Fibroblast of skin of left biceps (primary cell): ENCODE measurements around the gene DNAH5.
A peak's percentile ranks its signal among the peaks of the same experiment; 100 is the strongest.
"Not testable (repeated sequence)": the region's sequence is repeated elsewhere in the genome, so short reads cannot be mapped to it uniquely, and the experiment has no call there.

Source experiments
- DNase-seq, 2 experiments: peaks; one replicate each; pipeline ENCODE4 v3.0.0-alpha.2; 2013; ENCODE audit warnings: low read depth in 2 of 2

DNAH5 gene

DNA sequence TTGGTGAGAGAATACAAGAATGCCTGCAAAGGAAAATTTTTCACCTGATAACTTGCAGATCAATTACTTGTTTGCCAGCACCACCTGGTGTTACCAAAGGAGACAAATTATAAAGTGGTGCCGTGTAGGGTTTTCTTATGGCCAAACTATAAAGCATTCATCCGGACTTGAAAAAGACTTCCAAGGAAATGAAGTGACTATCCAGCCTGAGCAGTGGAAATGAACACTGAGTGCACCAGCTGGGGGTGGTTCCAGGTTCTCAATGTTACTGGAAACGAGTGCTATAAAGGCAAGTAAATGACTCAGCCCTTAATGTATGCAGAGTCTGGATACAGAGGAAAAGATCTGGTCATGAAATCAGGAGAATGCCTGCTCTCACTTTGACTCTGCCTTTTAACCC lies 113.1 kb downstream of the DNAH5 start:
- no peak for DNase-seq

DNA sequence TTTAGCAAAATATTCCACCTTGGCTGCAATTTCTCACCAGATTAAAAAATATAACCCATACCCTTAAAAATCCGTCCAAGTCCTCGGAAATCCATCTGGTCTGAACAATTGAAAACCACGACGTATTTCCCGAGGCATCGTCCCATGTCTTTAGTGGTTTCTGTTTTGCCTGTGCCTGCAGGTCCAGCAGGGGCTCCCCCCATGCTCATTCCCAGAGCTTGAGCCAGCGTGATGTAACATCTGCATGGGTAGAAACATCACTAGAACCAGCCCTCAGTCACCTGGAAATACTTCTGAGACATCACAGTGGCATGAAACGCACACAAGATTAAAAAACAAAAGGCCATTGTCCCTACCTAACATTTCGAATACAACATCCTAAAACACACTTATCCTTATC lies 114.0 kb downstream of the DNAH5 start:
- no peak for DNase-seq

DNA sequence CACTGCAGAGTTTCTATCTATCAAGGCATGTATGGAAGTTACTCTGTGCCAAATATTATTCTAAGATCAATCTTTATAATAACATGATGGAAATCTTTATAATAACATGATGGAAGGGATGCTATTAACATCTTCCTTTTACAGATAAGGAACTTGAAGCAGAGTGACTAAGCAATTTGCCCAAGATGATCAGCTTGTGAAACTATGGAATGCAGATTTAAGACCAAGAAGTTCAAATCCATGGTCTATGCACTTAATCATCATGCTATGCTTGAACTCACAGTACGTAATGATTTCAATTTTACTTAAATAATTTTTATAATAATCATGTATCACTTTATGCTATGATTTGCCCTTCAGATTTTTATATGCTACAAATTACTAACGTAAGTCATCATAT lies 123.1 kb downstream of the DNAH5 start:
- DNase-seq, result no peak

DNA sequence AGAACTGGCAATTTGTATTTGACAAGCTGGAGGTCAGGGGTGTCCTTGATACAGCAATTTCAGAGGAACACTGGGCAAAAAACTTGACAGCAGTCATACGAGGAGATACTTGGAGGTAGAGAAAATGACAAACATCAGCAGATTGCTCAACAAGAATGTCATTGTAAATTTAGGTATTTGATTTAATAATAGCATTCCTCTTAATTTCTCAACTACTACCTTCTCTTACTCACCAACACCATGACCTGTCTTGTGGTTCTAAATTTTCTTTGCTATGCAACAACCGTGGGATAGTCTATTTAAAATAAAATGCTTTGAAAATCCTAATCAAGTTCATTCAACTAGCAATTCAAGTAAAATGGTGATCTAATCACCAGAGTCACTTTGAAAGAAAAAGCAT lies 128.4 kb downstream of the DNAH5 start:
- no peak for DNase-seq

DNA sequence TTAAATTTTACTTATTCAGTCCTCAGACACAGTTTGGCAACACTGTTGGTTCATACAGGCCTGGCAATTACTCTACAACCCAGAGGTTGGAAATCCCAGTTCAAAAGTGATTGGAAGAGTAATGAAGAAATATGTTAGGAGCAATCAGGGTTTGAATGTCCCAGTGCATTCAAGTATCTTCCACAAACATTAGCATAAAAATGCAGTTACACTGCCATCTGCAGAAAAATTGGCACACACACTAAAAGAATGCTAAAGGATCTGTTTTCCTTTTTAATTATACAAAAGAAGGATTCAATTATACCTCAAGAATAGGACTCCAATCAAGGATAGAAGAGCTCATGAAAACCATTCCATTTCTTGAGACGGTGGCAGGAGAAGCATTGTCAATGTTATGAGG lies 130.2 kb downstream of the DNAH5 start:
- no peak for DNase-seq

DNA sequence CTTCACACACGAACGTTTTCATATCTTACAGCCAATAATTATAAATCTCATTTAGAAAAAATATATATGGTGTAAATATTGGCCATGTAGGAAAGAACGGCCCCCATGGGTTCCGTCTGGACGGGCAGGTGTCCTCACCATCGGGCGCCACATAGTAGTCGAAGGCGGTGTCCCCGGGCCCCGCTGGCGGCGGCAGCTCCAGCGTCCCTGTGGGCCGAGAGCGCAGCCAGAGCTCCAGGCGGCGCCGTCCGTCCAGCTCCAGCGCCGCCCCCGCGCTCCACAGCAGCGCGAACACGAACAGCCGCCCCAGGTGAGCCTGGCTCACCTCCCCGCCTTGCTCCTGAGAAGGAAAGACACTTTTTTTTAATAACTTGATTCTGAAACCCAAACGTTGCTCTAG lies 134.6 kb downstream of the DNAH5 start:
- DNase-seq, result no peak

DNA sequence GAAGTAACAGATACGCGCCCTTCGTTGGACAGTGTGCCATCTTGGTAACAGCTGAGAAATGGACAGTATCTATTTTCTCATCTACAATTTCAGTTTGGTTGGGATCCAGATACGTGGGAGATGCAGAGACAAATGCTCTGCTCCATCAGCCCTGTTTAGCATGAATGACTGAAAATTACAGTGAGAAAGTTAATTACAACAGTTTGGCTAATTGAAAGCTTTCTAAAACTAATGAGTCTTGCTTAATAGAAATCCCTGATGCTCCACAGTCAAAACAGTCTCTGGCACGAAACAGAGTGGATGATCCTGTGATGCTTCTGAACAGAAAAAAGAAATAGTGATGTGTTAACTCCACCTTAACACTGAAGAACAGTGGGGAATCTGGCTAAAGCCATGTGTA lies 140.2 kb downstream of the DNAH5 start:
- DNase-seq, result no peak

DNA sequence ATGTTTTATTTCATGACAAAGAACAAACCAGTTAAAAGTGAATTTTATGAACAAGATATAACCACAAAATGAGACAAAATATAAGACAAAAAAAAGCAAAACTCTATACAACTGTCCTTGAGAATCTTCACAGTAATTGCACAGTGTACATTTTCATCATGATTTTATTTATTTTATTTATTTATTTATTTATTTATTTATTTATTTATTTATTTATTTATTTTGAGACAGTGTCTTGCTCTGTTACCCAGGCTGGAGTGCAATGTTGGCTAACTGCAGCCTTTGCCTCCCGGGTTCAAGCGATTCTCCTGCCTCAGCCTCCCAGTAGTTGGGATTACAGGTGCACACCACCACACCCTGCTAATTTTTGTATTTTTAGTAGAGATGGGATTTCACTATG lies 145.9 kb downstream of the DNAH5 start:
- not testable (repeated sequence) for DNase-seq

DNA sequence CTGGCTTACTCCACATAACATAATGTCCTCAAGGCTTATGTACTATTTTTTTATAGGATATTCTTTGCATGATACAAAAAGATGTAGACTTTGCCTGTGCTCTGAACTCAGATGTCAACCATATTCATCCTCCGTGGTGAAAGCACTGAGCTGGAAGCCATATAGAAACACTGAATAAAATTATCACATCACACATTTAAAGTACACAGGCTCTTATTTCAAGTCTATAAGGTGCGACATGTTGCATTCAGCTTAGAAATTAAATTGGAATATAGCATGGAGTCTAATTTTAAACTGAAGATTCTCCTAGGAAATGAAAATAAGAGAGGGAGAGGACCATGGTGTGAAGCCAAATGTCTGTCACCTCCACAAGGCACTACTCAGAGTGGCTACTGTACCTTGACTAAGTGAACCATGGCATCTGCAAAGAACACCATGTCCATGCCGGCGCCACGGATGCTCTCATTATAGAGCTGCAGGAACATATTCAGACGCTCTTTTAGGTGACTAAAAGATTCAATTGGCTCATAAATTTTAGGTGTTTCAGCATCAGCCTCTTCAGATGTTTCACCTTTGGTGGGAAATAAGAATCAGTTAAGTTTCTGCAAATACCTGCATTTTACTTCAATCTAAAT lies 158.6 kb downstream of the DNAH5 start:
- no peak for DNase-seq

DNA sequence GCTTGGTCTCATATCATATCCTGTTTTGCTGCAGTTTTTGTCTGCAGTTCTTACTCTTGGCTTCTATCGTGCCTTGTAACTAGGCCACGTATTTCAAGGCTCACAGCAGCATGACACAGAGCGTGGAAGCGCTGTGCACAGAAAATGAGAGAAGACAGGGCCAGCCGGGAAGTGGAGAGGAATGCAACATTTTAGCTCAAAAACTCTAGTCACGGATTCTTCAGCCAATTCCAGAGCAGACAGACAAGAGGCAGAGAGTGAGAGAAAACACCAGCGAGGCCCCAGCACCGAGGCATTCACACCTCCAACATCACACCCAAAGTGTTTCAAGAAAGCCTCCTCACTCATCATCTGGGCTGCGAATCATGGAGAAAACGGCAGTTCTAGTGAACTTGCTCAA lies 160.8 kb downstream of the DNAH5 start:
- DNase-seq, result no peak

DNA sequence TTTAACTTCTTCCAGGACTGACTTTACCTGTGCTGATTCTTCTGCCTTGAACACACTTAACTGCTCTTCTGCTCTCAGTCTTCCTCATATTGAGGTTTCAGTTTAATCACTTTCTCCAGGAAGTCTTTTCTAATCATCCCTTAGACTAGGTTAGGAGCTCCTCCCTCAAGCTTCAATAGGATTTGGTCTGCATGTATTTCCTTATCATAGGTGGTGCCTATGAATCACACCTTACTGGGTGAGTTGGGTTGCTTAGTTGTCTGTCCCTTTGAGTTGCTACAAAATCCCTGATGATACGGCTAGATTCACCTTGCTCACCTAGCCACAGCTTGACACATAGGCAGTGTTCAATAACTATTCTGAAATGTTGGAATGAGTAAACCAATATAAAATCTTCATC lies 164.4 kb downstream of the DNAH5 start:
- DNase-seq, result no peak

DNA sequence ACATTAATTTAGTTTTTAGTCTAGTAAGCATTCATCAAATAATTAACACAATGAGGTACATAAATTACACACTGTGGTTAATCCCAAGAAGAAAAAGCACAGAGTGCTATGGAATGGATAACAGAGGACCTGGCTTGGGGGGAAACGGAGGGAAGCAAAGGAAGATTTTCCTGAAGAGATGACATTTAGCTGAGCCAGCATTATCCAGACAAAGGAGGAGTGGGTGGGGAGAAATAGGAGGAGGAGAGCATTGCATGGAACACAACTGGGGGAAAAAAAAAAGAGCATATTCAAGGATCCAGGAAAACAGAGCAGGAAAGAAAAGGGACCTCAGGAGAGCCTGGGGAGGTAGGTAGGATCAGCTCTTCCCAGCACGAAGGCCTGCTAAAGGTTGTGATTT lies 170.8 kb downstream of the DNAH5 start:
- no peak for DNase-seq

DNA sequence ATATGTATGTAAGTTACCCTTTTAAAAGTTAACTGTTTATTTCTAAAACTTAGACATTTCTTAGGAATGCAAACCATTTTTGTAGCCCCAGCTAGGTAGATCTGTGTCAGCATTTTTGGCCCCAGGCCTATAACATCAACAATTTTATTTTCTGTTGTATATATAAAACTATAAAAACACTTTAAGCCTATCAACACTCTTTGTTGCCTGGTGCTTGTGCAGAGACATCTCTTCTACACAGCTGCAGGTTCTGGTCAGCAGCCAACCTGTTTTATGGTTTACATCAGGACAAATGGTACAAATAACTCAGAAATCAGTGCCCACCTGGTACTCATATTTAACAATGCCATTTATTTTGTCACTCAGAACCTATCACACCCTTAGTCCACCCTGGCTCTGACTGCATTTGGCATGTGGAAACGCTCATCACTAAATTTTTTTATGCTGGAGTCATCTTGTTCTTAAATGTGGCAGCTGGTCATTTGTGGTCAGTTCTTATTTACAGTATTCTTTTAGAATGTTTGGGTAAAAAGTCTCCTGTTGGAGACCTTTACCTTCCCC lies 173.4 kb downstream of the DNAH5 start:
- DNase-seq, result no peak

DNA sequence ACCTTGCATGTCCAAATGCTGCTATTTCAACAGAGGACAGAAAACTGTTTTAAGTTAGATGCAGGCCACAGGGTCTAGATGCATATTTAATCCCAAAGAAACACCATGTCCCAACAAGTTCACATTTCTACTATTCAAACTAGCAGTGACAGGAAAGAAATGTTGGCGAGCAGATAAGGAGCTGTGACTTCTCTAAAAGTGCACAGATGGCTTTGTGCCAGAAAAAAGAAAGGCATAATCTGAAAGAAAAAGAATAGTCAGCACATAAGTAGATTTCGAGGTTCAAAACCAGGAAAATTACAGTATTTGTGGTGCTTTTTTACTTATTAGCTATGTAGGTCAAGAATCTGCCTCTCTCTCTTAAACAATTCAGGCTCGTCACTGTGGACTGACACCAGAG lies 178.3 kb downstream of the DNAH5 start:
- DNase-seq, result no peak

DNA sequence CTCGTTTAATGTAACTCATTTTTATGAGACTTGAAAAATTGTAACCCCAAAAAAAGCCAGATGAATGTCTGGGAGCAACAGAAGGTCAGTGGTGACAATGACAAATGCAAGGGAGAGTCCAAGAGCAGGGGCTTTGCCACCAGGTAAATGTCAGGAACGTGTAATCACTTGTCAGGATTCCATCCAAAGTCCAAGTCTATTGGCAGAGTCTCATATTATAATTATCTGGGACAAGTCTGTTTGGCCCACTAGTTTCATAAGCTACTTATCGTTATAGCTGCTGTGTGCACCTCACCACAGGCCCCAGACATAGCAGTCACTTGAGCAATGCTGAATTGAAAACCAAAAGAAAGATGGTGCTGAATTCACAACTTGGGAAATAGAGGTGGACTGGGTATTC lies 180.8 kb downstream of the DNAH5 start:
- DNase-seq, result no peak

DNA sequence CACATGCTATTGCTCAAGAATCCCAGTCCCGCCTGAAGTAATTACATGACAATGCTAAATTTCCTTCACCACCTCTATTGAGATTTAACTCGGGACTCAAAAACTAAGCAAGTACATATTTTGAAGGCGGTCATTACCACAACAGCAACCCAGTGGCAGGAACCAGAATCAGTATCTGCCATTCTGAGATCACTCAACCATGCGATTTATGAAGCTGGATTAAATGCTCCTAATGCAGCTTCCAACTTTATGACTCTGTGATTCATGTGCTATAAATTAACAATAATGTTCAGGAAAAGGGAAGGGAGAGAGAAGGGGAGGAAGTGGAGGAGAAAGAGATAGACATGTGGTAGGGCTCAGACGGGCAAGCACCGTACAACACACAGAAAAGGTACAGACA lies 194.7 kb downstream of the DNAH5 start:
- no peak for DNase-seq

DNA sequence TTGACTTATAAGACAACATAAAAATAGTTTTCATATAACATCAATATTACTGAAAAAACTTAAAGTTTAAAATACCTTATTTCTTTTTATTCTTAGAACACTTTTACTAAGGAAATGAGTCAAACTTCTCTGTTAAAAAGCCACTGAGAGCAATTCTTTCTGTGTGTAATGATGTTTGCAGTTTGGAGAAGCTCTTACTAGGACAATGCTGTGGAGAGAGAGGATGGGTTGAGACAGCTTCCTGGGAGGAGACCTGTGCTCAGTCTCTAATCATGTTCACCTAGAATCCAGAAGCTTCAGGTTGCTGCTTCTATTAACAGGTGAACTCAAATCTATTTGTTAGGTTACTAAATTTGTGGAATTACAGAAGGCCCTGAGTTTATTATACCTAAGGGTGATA lies 198.5 kb downstream of the DNAH5 start:
- no peak for DNase-seq

DNA sequence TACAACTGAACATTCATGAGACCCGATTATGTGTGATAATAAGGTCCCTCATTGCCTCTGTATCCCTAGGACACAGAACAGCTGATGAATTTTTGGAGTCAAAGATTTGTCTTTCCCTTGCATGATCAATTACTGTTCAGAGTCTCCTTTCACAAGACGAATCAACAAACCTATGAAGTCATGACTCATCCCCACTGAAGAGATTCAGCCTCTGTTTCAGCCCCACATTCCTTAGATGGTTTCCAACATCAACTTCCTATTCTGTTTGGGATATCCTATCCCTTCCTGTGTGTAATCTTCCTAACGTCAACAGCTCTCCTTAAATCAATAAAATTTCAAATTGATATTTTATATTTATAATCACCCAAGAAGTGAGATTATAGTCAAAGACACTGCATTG lies 199.0 kb downstream of the DNAH5 start:
- peak; percentile 8 to 21 for DNase-seq

DNA sequence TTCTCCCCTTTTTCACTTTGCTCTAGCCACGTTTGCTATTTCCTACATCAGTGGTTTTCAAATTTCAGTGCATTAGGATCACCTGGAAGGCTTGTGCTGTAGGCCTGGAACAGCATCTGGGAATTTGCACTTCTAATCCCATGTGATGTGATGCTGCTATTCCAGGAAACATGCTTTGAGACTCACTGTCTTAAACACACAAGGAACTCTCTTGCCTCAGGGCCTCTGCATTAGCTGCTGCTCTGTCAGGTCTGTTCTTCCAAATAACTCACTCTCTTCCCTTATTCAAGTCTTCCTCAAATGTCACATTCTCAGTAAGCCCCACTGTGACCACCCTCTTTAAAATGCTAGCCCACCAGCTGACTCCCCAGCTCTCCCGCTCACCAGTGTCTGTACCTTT lies 204.0 kb downstream of the DNAH5 start:
- DNase-seq, result no peak

DNA sequence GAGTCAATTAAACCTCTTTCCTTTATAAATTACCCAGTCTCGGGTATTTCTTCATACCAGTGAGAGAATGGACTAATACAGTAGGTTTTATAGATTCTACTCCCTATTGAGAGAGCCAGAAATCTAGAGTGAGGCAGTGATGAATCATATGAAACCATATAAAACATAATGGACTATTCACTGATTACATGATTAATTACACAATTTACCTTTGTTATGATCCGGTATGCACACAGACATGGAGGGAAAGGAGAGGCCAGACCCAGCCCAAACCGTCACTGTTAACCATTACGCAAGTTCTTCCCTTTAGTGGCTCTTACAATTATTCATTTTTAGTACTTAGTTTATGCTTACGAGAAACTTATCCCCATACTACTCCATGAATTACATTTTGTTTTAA lies 205.0 kb downstream of the DNAH5 start:
- DNase-seq, result no peak

DNA sequence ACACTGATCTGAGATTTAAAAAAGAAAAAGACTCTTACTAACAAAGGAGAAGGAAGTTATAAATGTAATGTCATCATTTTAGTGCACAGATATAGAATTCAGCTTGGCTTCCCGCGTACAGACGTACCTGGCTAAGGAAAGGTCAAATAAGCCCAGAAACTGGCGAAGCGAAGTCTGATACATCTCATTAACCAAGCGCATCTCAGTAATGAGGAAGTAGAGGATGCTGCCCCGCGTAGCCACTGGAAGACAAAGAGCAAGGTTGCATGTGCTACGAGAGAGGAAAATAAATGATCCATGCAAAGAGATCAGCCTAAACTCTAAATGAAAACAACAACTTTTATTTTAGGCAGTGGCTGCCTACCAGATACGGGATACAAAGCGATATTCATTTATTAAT lies 208.8 kb downstream of the DNAH5 start:
- DNase-seq, result no peak

DNA sequence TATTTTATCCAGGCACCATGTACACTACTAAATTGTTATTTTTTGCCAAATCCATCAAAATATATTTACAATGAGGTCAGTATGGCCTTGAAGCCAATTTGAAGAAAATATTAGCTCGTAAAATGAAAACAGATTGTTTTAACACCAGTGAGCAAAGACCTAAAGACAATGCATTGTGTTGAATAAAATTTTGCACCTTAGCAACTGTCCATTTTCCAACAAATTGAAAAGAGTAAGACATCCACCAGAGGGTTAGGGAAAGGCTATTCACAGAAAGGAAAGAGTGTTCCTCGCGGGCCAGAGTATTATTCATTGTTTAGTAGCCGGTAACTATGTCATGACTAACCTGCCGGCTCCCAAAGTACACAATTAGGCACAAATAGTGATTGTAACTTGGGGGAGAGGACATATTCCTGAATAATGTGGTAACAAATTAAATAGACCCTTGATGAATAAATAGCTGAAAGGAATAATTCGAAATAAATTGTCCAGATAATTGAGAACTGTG lies 213.3 kb downstream of the DNAH5 start:
- no peak for DNase-seq

DNA sequence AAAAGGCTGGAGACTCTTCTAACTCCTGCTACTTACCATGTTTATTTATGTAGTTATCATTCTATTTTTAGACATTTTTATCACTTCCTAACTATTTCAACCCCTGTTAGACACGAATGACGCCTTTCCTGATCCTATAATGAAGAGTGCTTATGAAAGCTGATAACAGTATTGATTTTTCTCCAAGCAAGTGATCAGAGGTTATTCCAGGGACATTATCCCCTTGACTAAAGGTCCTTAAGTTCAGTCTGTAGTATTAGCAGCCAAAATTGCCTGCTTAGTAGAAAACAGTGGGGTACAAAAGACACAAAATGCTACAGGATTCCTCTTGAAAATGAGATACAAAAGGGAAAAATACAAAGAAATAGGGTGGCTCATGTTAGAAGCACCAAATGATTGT lies 235.6 kb downstream of the DNAH5 start:
- DNase-seq, result no peak

DNA sequence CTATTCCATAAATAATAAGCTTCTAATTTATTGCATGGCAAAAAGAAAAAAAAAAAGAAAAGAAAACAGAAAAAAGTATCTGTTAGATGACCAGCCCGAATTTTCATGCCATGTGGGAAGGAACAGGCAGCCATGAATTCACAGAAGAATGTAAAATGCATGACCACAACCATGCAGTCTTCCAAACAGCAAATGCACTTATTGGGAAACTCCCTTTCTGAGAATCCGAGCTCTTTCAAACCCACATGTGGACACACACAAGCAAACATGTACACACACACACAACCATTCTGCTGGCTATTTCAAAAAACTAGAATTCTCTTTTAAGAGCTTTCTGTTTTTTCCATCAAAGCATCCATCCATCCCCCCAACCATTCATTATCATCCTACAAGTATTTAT lies 236.1 kb downstream of the DNAH5 start:
- no peak for DNase-seq
